KOPT-K1 (cell line): ENCODE results near the gene NPAS3.

Source experiments
- H3K27ac ChIP-seq: fragments of 200-600 bp; sonication (generic); 2 replicates; pipeline ENCODE4 v1.5.1; 2016; ENCODE audit warnings: antibody characterized with exemption, mild to moderate bottlenecking, low read depth, low read length; ENCODE audit not compliant: poor library complexity, severe bottlenecking
- H3K36me3 ChIP-seq: fragments of 200-600 bp; sonication (generic); 2 replicates; pipeline ENCODE4 v1.5.1; 2017; ENCODE audit warnings: antibody characterized with exemption, mild to moderate bottlenecking, low read length, moderate library complexity; ENCODE audit not compliant: insufficient read depth
- H3K9me3 ChIP-seq: fragments of 200-600 bp; sonication (generic); 2 replicates; pipeline ENCODE4 v1.5.1; 2017; ENCODE audit warnings: antibody characterized with exemption, low read length, mild to moderate bottlenecking; ENCODE audit not compliant: insufficient read depth, poor library complexity, severe bottlenecking

NPAS3 gene

GRCh38 chr14:33704481-33704880 is 765.8 kb downstream of the NPAS3 start:
- Histone ChIP-seq H3K27ac (no peak overlapping the region), H3K9me3 (no peaks in the 10 kb centered on the region), H3K36me3 (no peaks in the 10 kb centered on the region)

- no peak overlapping the region for H3K27ac ChIP-seq
Observed at GRCh38 chr14:33705490-33705889, 766.8 kb downstream of the NPAS3 start.

GRCh38 chr14:33707716-33708115 is 769.0 kb downstream of the NPAS3 start:
- H3K36me3 ChIP-seq = no peaks in the 10 kb centered on the region
- H3K27ac ChIP-seq = no peak overlapping the region

More at GRCh38 chr14:33705490-33705889, 766.8 kb downstream of the NPAS3 start:
- H3K36me3 ChIP-seq = no peaks in the 10 kb centered on the region
- H3K9me3 ChIP-seq = no peaks in the 10 kb centered on the region

GRCh38 chr14:33709283-33709682 is 770.6 kb downstream of the NPAS3 start:
- Histone ChIP-seq H3K36me3 (no peaks in the 10 kb centered on the region), H3K9me3 (no peaks in the 10 kb centered on the region), H3K27ac (no peak overlapping the region)

More at GRCh38 chr14:33707716-33708115, 769.0 kb downstream of the NPAS3 start:
- H3K9me3 ChIP-seq = no peaks in the 10 kb centered on the region

GRCh38 chr14:33709711-33710110 is 771.0 kb downstream of the NPAS3 start:
- no peak overlapping the region for H3K27ac ChIP-seq
- no peaks in the 10 kb centered on the region for H3K9me3 ChIP-seq
- H3K36me3 ChIP-seq = no peaks in the 10 kb centered on the region

- no peaks in the 10 kb centered on the region for H3K36me3 ChIP-seq
- no peaks in the 10 kb centered on the region for H3K9me3 ChIP-seq
- no peak overlapping the region for H3K27ac ChIP-seq
Observed at GRCh38 chr14:33710273-33710672, 771.6 kb downstream of the NPAS3 start.

- Histone ChIP-seq H3K9me3 (no peaks in the 10 kb centered on the region), H3K36me3 (no peaks in the 10 kb centered on the region), H3K27ac (no peak overlapping the region)
Observed at GRCh38 chr14:33711194-33711593, 772.5 kb downstream of the NPAS3 start.

GRCh38 chr14:33711811-33712216 is 773.1 kb downstream of the NPAS3 start:
- no peaks in the 10 kb centered on the region for H3K9me3 ChIP-seq
- no peak overlapping the region for H3K27ac ChIP-seq
- no peaks in the 10 kb centered on the region for H3K36me3 ChIP-seq

- Histone ChIP-seq H3K9me3 (no peaks in the 10 kb centered on the region), H3K36me3 (no peaks in the 10 kb centered on the region)
Observed at GRCh38 chr14:33714527-33715226, 776.0 kb downstream of the NPAS3 start.

GRCh38 chr14:33715227-33715528 is 776.5 kb downstream of the NPAS3 start:
- no peaks in the 10 kb centered on the region for H3K36me3 ChIP-seq
- no peak overlapping the region for H3K27ac ChIP-seq
- no peaks in the 10 kb centered on the region for H3K9me3 ChIP-seq

More at GRCh38 chr14:33714527-33715226, 776.0 kb downstream of the NPAS3 start:
- H3K27ac ChIP-seq = no peak overlapping the region

- Histone ChIP-seq H3K27ac (no peak overlapping the region), H3K9me3 (no peaks in the 10 kb centered on the region), H3K36me3 (no peaks in the 10 kb centered on the region)
Observed at GRCh38 chr14:33716921-33717320, 778.2 kb downstream of the NPAS3 start.

GRCh38 chr14:33717866-33718265 is 779.2 kb downstream of the NPAS3 start:
- Histone ChIP-seq H3K27ac (no peak overlapping the region), H3K9me3 (no peaks in the 10 kb centered on the region), H3K36me3 (no peaks in the 10 kb centered on the region)

- Histone ChIP-seq H3K9me3 (no peaks in the 10 kb centered on the region), H3K27ac (no peak overlapping the region), H3K36me3 (no peaks in the 10 kb centered on the region)
Observed at GRCh38 chr14:33720284-33720787, 781.7 kb downstream of the NPAS3 start.

GRCh38 chr14:33726685-33727084 is 788.0 kb downstream of the NPAS3 start:
- no peak overlapping the region for H3K27ac ChIP-seq
- no peaks in the 10 kb centered on the region for H3K36me3 ChIP-seq
- no peaks in the 10 kb centered on the region for H3K9me3 ChIP-seq

- no peak overlapping the region for H3K27ac ChIP-seq
- H3K9me3 ChIP-seq = no peaks in the 10 kb centered on the region
- H3K36me3 ChIP-seq = no peaks in the 10 kb centered on the region
Observed at GRCh38 chr14:33727606-33728005, 788.9 kb downstream of the NPAS3 start.

GRCh38 chr14:33728010-33728498 is 789.4 kb downstream of the NPAS3 start:
- Histone ChIP-seq H3K27ac (no peak overlapping the region), H3K9me3 (no peaks in the 10 kb centered on the region), H3K36me3 (no peaks in the 10 kb centered on the region)
